22Rv1 (cell line): ENCODE results near the gene IWS1.
"Not testable (repeated sequence)": the region's sequence is repeated elsewhere in the genome, so short reads cannot be mapped to it uniquely, and the experiment has no call there.

Experiments
- H3K27ac ChIP-seq: fragments of 450-650 bp; 2 replicates; pipeline ENCODE4 v1.5.1; 2017
- ZFX ChIP-seq: fragments of 450-650 bp; IDR thresholded peaks from 2 replicates; pipeline ENCODE4 v1.6.1; 2017; ENCODE audit warnings: antibody characterized with exemption, borderline replicate concordance
- TF ChIP-seq, protein P1 (sequence below): fragments of 450-650 bp; IDR thresholded peaks from 2 replicates; pipeline ENCODE4 v1.5.1; 2017; ENCODE audit warnings: mild to moderate bottlenecking

Gene IWS1

DNA sequence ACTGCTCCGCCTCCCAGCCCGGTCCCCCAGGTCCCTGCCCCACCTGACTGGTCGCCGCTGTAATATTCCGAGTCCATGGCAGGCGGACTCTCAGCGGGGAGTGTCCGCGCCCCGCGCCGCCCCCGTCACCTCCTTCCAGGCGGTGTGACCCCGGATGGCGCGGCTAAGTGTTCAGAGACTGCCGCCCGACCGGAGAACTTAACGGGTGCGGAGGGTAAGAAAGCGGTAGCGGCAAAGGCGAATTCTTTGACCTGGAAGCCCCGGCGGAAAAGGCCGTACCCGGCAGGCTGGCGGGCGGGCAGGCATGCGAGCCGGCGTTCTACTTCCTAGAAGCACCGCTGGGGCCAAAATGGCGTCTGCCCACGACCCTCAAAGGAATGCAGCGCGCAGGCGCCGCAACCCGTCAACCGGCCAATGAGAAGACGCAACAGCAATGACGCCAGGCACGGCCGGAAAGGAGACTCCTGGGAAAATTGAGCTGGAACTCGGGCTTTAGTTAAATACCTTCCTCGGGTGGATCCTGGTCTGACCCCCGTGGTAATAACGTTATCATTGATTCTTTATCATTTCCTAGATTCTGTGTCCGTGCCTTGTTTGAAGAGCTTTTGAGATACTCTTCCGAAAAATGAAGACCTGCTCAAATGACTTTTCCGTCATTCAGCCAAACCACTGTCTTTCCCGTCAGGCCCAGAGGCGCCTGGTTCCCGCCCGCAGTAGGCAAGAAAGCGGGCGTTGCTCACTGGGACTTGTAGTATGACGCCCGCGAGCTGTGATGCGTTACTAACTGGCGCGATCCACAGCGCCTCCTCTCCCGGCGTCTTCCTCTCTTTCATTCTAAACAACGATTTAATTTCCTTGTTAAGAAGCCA lies at the start of gene IWS1:
TSS of gene IWS1 (minus strand) at position 358 of the 869 bp plus-strand sequence. CDS start at position 77, 281 bp downstream.
- H3K27ac ChIP-seq: peak within 1 kb of the TSS; percentile 81
- no peak for TF ChIP-seq ZFX
- TF ChIP-seq, protein P1, sequence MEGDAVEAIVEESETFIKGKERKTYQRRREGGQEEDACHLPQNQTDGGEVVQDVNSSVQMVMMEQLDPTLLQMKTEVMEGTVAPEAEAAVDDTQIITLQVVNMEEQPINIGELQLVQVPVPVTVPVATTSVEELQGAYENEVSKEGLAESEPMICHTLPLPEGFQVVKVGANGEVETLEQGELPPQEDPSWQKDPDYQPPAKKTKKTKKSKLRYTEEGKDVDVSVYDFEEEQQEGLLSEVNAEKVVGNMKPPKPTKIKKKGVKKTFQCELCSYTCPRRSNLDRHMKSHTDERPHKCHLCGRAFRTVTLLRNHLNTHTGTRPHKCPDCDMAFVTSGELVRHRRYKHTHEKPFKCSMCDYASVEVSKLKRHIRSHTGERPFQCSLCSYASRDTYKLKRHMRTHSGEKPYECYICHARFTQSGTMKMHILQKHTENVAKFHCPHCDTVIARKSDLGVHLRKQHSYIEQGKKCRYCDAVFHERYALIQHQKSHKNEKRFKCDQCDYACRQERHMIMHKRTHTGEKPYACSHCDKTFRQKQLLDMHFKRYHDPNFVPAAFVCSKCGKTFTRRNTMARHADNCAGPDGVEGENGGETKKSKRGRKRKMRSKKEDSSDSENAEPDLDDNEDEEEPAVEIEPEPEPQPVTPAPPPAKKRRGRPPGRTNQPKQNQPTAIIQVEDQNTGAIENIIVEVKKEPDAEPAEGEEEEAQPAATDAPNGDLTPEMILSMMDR: peak; percentile 5; the same call in 1 of the 2 replicates

- TF ChIP-seq ZFX: no peak
- TF ChIP-seq, protein P1: no peak
- no peak overlapping the region for H3K27ac ChIP-seq
These were observed 49.7 kb upstream of the IWS1 start for GRCh38 chr2:127575941-127576432.

DNA sequence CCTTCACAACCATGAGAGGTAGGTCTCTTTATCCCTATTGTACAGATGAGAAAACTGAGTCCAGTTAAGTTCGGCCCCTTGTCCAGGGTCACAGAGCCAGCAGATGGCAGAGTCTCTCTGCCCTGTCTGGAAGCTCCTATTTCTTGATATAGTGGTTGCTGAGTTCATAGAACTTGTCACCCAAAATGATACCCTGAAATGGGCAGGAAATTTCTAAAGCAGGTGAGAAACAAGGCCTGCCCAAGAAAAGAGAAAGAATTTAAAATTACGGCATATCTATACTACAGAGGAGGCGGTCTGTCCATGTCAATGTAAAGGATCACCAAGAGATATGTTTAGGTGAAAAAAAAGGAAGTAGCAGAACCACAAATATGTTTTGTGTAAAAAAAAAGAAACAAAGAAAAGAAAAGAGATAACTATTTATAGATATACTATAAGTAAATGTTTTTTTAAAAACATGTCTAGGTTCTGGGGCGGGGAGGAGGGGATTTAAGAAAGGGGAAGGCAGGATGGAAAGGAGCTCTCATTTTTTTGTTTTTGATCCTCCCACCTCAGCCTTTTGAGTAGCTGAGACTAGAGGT lies 49.0 kb upstream of the IWS1 start:
- no peak for TF ChIP-seq ZFX
- TF ChIP-seq, protein P1: no peak
- H3K27ac ChIP-seq: no peak overlapping the region

GRCh38 chr2:127574656-127575055 lies 48.4 kb upstream of the IWS1 start:
- no peak overlapping the region for H3K27ac ChIP-seq
- no peak for TF ChIP-seq ZFX
- TF ChIP-seq, protein P1: no peak

- no peak overlapping the region for H3K27ac ChIP-seq
- TF ChIP-seq, protein P1: no peak
- no peak for TF ChIP-seq ZFX
These were observed 47.5 kb upstream of the IWS1 start for GRCh38 chr2:127573771-127574170.

GRCh38 chr2:127573298-127573697 lies 47.0 kb upstream of the IWS1 start:
- no peak overlapping the region for H3K27ac ChIP-seq
- no peak for TF ChIP-seq ZFX
- TF ChIP-seq, protein P1: no peak

DNA sequence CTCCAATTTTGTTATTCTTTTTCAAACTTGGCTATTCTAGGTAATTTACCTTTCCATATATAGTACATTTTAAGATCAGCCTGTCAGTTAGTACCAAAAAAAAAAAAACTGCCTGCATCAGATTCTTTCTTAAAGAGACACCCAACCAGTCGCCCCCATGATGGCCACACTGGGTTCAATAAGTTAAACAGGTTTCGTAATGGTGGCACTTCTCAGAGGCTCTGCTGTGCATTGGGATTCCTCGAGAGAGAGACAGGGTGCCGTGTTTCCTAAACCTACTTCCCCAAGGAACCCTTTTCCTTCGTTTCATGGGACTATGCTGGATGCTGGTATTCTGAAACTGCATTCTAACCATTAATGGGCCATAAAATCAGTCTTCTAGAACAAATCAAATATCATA lies 46.6 kb upstream of the IWS1 start:
- H3K27ac ChIP-seq: no peak overlapping the region
- TF ChIP-seq ZFX: no peak
- TF ChIP-seq, protein P1: no peak

DNA sequence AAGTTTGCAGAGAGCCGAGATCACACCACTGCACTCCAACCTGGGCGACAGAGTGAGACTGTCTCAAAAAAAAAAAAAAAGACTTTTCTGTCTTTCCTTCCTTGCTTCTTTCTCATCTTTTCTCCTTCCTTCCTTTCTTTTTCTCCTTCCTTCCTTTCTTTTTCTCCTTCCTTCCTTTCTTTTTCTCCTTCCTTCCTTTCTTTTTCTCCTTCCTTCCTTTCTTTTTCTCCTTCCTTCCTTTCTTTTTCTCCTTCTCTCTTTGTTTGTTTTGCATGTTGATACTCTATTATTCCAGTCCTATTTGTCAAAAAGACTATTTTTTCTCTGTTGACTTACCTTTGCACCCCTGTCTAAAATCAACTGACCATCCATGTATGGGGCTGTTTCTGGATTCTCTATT lies 46.1 kb upstream of the IWS1 start:
- H3K27ac ChIP-seq: not testable (repeated sequence)
